K562 (cell line): Measurements from ENCODE around the gene ADPRM. TPM values are rescaled to one million over a fixed set of nuclear protein-coding genes. Genes with fewer than 3 reads are reported as not detected.

Experiments
- BMI1 ChIP-seq: fragments of 150-350 bp; IDR thresholded peaks from 2 replicates; pipeline ENCODE4 v1.6.1; 2014; ENCODE audit warnings: low read length
- CREB1 ChIP-seq, 2 experiments: sonication (generic) in 1 of 2; formaldehyde crosslinking in 1 of 2; IDR thresholded peaks; 2 replicates each; pipeline versions ENCODE4 v1.6.1 to v1.8.0; 2012 to 2022; ENCODE audit warnings: inconsistent platforms in 1 of 2, mild to moderate bottlenecking in 1 of 2, missing genetic modification reagents in 1 of 2, moderate library complexity in 1 of 2
- NEUROD1 ChIP-seq: fragments of 150-350 bp; IDR thresholded peaks from 2 replicates; pipeline ENCODE4 v1.6.1; 2014; ENCODE audit warnings: borderline replicate concordance, low read length, low read depth; ENCODE audit not compliant: partially characterized antibody
- POLR2AphosphoS2 ChIP-seq: IDR thresholded peaks from 2 replicates; pipeline ENCODE4 v1.6.1; 2012; ENCODE audit warnings: low read length, improper control_type of control experiment
- RBM17 ChIP-seq: fragments of 200-400 bp; formaldehyde crosslinking; IDR thresholded peaks from 2 replicates; pipeline ENCODE4 v1.6.1; 2017; ENCODE audit warnings: low read depth, mild to moderate bottlenecking, low read length, borderline replicate concordance
- TEAD2 ChIP-seq: fragments of 450-650 bp; IDR thresholded peaks from 2 replicates; pipeline ENCODE4 v1.6.1; 2016; ENCODE audit warnings: missing genetic modification characterization, control low read depth, missing compliant biosample characterization
- ZNF239 ChIP-seq: fragments of 250-450 bp; sonication (Bioruptor Pico); IDR thresholded peaks from 2 replicates; pipeline ENCODE4 v1.4.0; 2020; ENCODE audit warnings: mild to moderate bottlenecking
- ZNF253 ChIP-seq: fragments of 250-450 bp; sonication (Bioruptor Pico); conservative IDR thresholded peaks from 2 replicates; pipeline ENCODE4 v1.6.1; 2021; ENCODE audit warnings: mild to moderate bottlenecking
- ZNF668 ChIP-seq: fragments of 250-450 bp; sonication (Bioruptor Pico); IDR thresholded peaks from 2 replicates; pipeline ENCODE4 v1.8.0; 2022; ENCODE audit warnings: mild to moderate bottlenecking, inconsistent platforms
- polyA plus RNA-seq, 8 experiments: library from polyadenylated mRNA; depleted of rRNA in 4 of 8; stranded (reverse) in 5 of 8; unstranded in 3 of 8; fragments of >200 nt; fragmentation: Nextera tagmentation in 2 of 8; fragmentation: Illumina TruSeq in 1 of 8; extraction: Ambion mirVana in 2 of 8; extraction: Trizol in 1 of 8; gene quantifications; 2 replicates each; pipeline versions ENCODE4 v1.2.1 to v1.2.3, GENCODE V29; 2011 to 2014; ENCODE audit warnings: inconsistent platforms in 1 of 8, missing spikeins in 1 of 8
- total RNA-seq, 7 experiments: library from RNA; depleted of rRNA in 6 of 7; stranded (reverse); fragments of >200 nt in 6 of 7; fragmentation: Illumina TruSeq in 2 of 7; extraction: Trizol in 2 of 7; gene quantifications; 2 replicates each; pipeline versions ENCODE4 v1.2.1 to v1.2.3, GENCODE V29; 2011 to 2021; ENCODE audit warnings: low replicate concordance in 1 of 7
- TF ChIP-seq, protein P1 (sequence below), 2 experiments: fragments of 450-650 bp; IDR thresholded peaks; 2 replicates each; pipeline ENCODE4 v1.6.1; 2018; ENCODE audit warnings: mild to moderate bottlenecking in 2 of 2, low read depth in 1 of 2; ENCODE audit not compliant: partially characterized antibody in 2 of 2
- TF ChIP-seq, protein P2 (sequence below): fragments of 250-450 bp; sonication (Bioruptor Pico); IDR thresholded peaks from 2 replicates; pipeline ENCODE4 v1.5.0; 2021
- TF ChIP-seq, protein P3 (sequence below): fragments of 250-450 bp; sonication (Bioruptor Pico); IDR thresholded peaks from 2 replicates; pipeline ENCODE4 v1.8.0; 2021; ENCODE audit warnings: mild to moderate bottlenecking, moderate library complexity

The ADPRM gene
- total and polyA plus RNA-seq, 9 of the 15 experiments (the other 6 are each of a cell fraction or from before 2014, with no cell fraction given) = 4.7 to 17.6 (median 6.2) TPM

DNA sequence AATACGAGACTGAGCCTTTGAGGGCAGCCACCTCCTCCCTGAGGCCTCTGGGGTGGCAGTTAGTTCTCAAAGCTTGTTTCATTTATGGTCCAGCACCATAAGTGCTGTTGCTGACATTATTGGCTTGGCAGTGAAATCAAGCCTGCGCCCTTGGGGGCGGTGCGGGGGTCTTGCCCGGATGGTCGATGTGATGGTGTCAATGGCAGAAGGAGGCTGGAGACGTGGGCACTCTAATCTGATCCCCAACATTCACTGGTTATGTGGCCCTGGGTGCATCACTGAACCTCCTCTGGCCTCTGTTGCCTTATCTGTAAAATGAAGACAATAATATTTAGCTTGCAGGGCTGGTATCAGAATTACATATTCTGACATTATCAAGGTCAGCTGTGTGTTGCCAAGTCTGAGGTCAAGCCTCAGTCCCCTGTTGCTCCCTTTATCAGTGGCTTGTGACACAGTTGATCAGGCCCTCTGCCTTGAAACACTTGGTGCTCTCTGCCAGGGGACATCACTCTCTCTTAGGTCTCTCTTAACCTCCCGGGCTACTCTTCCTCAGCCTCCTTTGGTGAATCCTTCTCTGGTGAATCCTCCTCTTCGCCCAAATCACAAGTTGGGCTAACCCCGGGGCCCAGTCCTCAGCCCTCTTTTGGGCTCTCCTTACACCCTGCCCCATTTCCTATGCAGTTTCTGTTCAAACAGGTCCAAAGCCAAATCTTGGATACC lies 44.2 kb downstream of the ADPRM start (continued):
- TF ChIP-seq, protein P1, sequence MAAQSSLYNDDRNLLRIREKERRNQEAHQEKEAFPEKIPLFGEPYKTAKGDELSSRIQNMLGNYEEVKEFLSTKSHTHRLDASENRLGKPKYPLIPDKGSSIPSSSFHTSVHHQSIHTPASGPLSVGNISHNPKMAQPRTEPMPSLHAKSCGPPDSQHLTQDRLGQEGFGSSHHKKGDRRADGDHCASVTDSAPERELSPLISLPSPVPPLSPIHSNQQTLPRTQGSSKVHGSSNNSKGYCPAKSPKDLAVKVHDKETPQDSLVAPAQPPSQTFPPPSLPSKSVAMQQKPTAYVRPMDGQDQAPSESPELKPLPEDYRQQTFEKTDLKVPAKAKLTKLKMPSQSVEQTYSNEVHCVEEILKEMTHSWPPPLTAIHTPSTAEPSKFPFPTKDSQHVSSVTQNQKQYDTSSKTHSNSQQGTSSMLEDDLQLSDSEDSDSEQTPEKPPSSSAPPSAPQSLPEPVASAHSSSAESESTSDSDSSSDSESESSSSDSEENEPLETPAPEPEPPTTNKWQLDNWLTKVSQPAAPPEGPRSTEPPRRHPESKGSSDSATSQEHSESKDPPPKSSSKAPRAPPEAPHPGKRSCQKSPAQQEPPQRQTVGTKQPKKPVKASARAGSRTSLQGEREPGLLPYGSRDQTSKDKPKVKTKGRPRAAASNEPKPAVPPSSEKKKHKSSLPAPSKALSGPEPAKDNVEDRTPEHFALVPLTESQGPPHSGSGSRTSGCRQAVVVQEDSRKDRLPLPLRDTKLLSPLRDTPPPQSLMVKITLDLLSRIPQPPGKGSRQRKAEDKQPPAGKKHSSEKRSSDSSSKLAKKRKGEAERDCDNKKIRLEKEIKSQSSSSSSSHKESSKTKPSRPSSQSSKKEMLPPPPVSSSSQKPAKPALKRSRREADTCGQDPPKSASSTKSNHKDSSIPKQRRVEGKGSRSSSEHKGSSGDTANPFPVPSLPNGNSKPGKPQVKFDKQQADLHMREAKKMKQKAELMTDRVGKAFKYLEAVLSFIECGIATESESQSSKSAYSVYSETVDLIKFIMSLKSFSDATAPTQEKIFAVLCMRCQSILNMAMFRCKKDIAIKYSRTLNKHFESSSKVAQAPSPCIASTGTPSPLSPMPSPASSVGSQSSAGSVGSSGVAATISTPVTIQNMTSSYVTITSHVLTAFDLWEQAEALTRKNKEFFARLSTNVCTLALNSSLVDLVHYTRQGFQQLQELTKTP (IDR thresholded peaks at IDR 0.05; ENCODE audit: low read depth in 1 of 2, partially characterized antibody in 2 of 2) = no peak
- TF ChIP-seq ZNF668 (no peak), NEUROD1 (no peak), BMI1 (no peak), RBM17 (no peak), ZNF239 (CRISPR knock-in tag) (no peak), ZNF253 (CRISPR knock-in tag) (no peak), TEAD2 (no peak), POLR2AphosphoS2 (no peak), CREB1 (IDR thresholded peaks at IDR 0.05) (no peak), CREB1 (CRISPR knock-in tag; IDR thresholded peaks at IDR 0.05) (no peak)
- TF ChIP-seq, protein P2, sequence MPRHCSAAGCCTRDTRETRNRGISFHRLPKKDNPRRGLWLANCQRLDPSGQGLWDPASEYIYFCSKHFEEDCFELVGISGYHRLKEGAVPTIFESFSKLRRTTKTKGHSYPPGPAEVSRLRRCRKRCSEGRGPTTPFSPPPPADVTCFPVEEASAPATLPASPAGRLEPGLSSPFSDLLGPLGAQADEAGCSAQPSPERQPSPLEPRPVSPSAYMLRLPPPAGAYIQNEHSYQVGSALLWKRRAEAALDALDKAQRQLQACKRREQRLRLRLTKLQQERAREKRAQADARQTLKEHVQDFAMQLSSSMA (CRISPR knock-in tag) = no peak
- TF ChIP-seq, protein P3, sequence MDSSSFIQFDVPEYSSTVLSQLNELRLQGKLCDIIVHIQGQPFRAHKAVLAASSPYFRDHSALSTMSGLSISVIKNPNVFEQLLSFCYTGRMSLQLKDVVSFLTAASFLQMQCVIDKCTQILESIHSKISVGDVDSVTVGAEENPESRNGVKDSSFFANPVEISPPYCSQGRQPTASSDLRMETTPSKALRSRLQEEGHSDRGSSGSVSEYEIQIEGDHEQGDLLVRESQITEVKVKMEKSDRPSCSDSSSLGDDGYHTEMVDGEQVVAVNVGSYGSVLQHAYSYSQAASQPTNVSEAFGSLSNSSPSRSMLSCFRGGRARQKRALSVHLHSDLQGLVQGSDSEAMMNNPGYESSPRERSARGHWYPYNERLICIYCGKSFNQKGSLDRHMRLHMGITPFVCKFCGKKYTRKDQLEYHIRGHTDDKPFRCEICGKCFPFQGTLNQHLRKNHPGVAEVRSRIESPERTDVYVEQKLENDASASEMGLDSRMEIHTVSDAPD (CRISPR knock-in tag) = no peak
- TF ChIP-seq, all 486 proteins: peak for 0
